OCI-LY7 (cell line): Measurements from ENCODE around the gene FBXO28. TPM values are rescaled to one million over a fixed set of nuclear protein-coding genes. Genes with fewer than 3 reads are reported as not detected.

ENCODE experiments used
- BruUV-seq: library from RNA; stranded (reverse); fragments of 400-500 nt; replicated peaks from 2 replicates; lab custom pipeline; 2021; lab: Mats Ljungman, UMichigan
- CTCF ChIA-PET: fragments of 300-600 bp; sonication (Branson Sonifier 250); formaldehyde crosslinking; loops from one replicate; lab custom pipeline; 2022; ENCODE audit warnings: antibody characterized with exemption; ENCODE audit not compliant: unreplicated experiment; lab: Charles Lee
- POLR2A ChIA-PET: fragments of 300-600 bp; sonication (Branson Sonifier 250); formaldehyde crosslinking; loops from one replicate; lab custom pipeline; 2022; ENCODE audit warnings: antibody characterized with exemption; lab: Charles Lee
- DNase-seq: peaks from one replicate; pipeline ENCODE4 v3.0.0-alpha.2; 2015; ENCODE audit warnings: low spot score
- H2AFZ ChIP-seq: fragments of 200-600 bp; sonication (generic), shearing (Covaris generic); 2 replicates; pipeline ENCODE4 v1.6.1; 2014; ENCODE audit warnings: mild to moderate bottlenecking, antibody characterized with exemption, low read length, moderate library complexity
- H3K27ac ChIP-seq: fragments of 200-600 bp; sonication (generic); 2 replicates; pipeline ENCODE4 v1.5.1; 2014; ENCODE audit warnings: mixed run types, low read depth, mild to moderate bottlenecking, moderate library complexity, low read length, inconsistent platforms; ENCODE audit not compliant: poor library complexity, severe bottlenecking
- H3K36me3 ChIP-seq: fragments of 200-600 bp; sonication (generic); 2 replicates; pipeline ENCODE4 v1.6.1; 2014; ENCODE audit warnings: mild to moderate bottlenecking, antibody characterized with exemption, low read length, moderate library complexity, mixed read lengths; ENCODE audit not compliant: insufficient read depth
- H3K4me1 ChIP-seq: fragments of 200-600 bp; sonication (generic); 2 replicates; pipeline ENCODE4 v1.5.1; 2014; ENCODE audit warnings: mild to moderate bottlenecking, low read length; ENCODE audit not compliant: insufficient read depth, poor library complexity, severe bottlenecking
- H3K4me2 ChIP-seq: fragments of 200-600 bp; sonication (generic); 2 replicates; pipeline ENCODE4 v1.6.1; 2014; ENCODE audit warnings: mild to moderate bottlenecking, low read length
- H3K4me3 ChIP-seq: fragments of 200-600 bp; sonication (generic); 2 replicates; pipeline ENCODE4 v1.5.1; 2014; ENCODE audit warnings: mild to moderate bottlenecking, low read depth, low read length; ENCODE audit not compliant: poor library complexity, severe bottlenecking
- H3K79me2 ChIP-seq: fragments of 200-600 bp; sonication (generic); 2 replicates; pipeline ENCODE4 v1.6.1; 2016; ENCODE audit warnings: low read depth, mild to moderate bottlenecking, low read length, moderate library complexity, mixed read lengths; ENCODE audit not compliant: insufficient read depth
- H3K9me2 ChIP-seq: fragments of 200-600 bp; sonication (generic); 2 replicates; pipeline ENCODE4 v1.6.1; 2016; ENCODE audit warnings: mild to moderate bottlenecking, low read length, mixed read lengths; ENCODE audit not compliant: insufficient read depth
- H3K9me3 ChIP-seq: fragments of 200-600 bp; sonication (generic); 2 replicates; pipeline ENCODE4 v1.6.1; 2014; ENCODE audit warnings: mild to moderate bottlenecking, mixed run types, low read length, mixed read lengths
- H4K20me1 ChIP-seq: fragments of 200-600 bp; sonication (generic); 2 replicates; pipeline ENCODE4 v1.6.1; 2014; ENCODE audit warnings: mild to moderate bottlenecking, antibody characterized with exemption, low read length, moderate library complexity, mixed read lengths; ENCODE audit not compliant: insufficient read depth
- CTCF ChIP-seq: fragments of 200-600 bp; sonication (generic); conservative IDR thresholded peaks from 2 replicates; pipeline ENCODE4 v1.5.1; 2014; ENCODE audit warnings: mild to moderate bottlenecking, antibody characterized with exemption, low read length, moderate library complexity, mixed read lengths
- EZH2phosphoT487 ChIP-seq: fragments of 200-600 bp; sonication (generic); IDR thresholded peaks from 2 replicates; pipeline ENCODE4 v1.6.1; 2018; ENCODE audit warnings: low read depth, borderline replicate concordance, mild to moderate bottlenecking, mixed run types, antibody characterized with exemption, low read length, moderate library complexity, mixed read lengths
- intact Hi-C: fragments of 100-400 bp; cut with micrococcal nuclease; formaldehyde crosslinking; loops from one replicate; pipeline ENCODE4 v1.10.0; 2022; ENCODE audit not compliant: unreplicated experiment
- total RNA-seq, 2 experiments: library from RNA; depleted of rRNA in 1 of 2; stranded (reverse); fragments of >200 nt in 1 of 2; shearing (Covaris generic) in 1 of 2; gene quantifications; 2 replicates each; pipeline ENCODE4 v1.2.3, GENCODE V29; 2014 to 2022

Gene FBXO28
- total RNA-seq, 2 experiments from 2014 or later: 20.1 to 23.3 TPM

GRCh38 chr1:224175617-224176016, 61.7 kb downstream of the FBXO28 start:
- Histone ChIP-seq H3K9me2 (no peaks in the 10 kb centered on the region), H3K36me3 (no peaks in the 10 kb centered on the region), H2AFZ (no peak overlapping the region), H3K4me2 (no peak overlapping the region), H3K79me2 (no peaks in the 10 kb centered on the region), H3K9me3 (no peaks in the 10 kb centered on the region), H3K4me1 (no peaks in the 10 kb centered on the region), H3K27ac (no peak overlapping the region), H3K4me3 (no peak overlapping the region), H4K20me1 (no peaks in the 10 kb centered on the region)
- ChIA-PET CTCF (no interaction called here), POLR2A (no interaction called here)
- BruUV-seq: no TSS peak
- TF ChIP-seq CTCF: no peak
- no peak for TF ChIP-seq EZH2phosphoT487
- intact Hi-C loops: no loop called here
- no peak for DNase-seq

GRCh38 chr1:224177356-224177999, 63.6 kb downstream of the FBXO28 start:
- ChIA-PET POLR2A (interaction anchor here (0.7 kb wide), 1 partner anchor 1758 kb away, joined by 3 read pairs; no protein-coding TSS in a partner anchor), CTCF (no interaction called here)
- no peaks in the 10 kb centered on the region for H4K20me1 ChIP-seq
- DNase-seq: no peak
- BruUV-seq: no TSS peak
- no peak overlapping the region for H3K4me2 ChIP-seq
- no peak overlapping the region for H2AFZ ChIP-seq
- no peaks in the 10 kb centered on the region for H3K9me2 ChIP-seq
- H3K9me3 ChIP-seq: no peaks in the 10 kb centered on the region
- no peak overlapping the region for H3K4me3 ChIP-seq
- H3K4me1 ChIP-seq: peaks cover 14% of the 10 kb centered on the region
- intact Hi-C loops: no loop called here
- H3K36me3 ChIP-seq: no peaks in the 10 kb centered on the region
- no peak overlapping the region for H3K27ac ChIP-seq
- H3K79me2 ChIP-seq: no peaks in the 10 kb centered on the region
- TF ChIP-seq CTCF (no peak), EZH2phosphoT487 (no peak)

- no peak overlapping the region for H3K27ac ChIP-seq
- no peak overlapping the region for H3K4me2 ChIP-seq
- BruUV-seq: no TSS peak
- no peak for DNase-seq
- intact Hi-C loops: no loop called here
- peaks cover 14% of the 10 kb centered on the region for H3K4me1 ChIP-seq
- no peak overlapping the region for H3K4me3 ChIP-seq
- no peak overlapping the region for H2AFZ ChIP-seq
- H3K79me2 ChIP-seq: peaks cover 5% of the 10 kb centered on the region
- no peaks in the 10 kb centered on the region for H3K9me2 ChIP-seq
- ChIA-PET CTCF (interaction anchor here (0.6 kb wide), 1 partner anchor 23 kb away, joined by 4 read pairs; no protein-coding TSS in a partner anchor), POLR2A (interaction anchor here (0.6 to 1.1 kb wide), 6 partner anchors 10 to 119 kb away, joined by 3 to 6 read pairs (median 3); no protein-coding TSS in a partner anchor)
- no peaks in the 10 kb centered on the region for H3K36me3 ChIP-seq
- no peaks in the 10 kb centered on the region for H3K9me3 ChIP-seq
- H4K20me1 ChIP-seq: no peaks in the 10 kb centered on the region
- TF ChIP-seq CTCF (no peak), EZH2phosphoT487 (no peak)
Observed at GRCh38 chr1:224178894-224179293, 65.0 kb downstream of the FBXO28 start.
